ENCODE data around the gene MAP2K2. TPM values are rescaled to one million over a fixed set of nuclear protein-coding genes. Genes with fewer than 3 reads are reported as not detected.

The MAP2K2 gene
- total RNA-seq, 1 experiment from 2014 or later = 177 TPM

GRCh38 chr19:4109626-4109945 is 14.3 kb downstream of the MAP2K2 start:
- H3K27me3 Mint-ChIP-seq (ENCODE audit: low read depth) = no peaks in the 10 kb centered on the region
- H3K9me3 Mint-ChIP-seq = no peaks in the 10 kb centered on the region
- no peak overlapping the region for H3K27ac Mint-ChIP-seq
- ChIA-PET POLR2A (no interaction called here), CTCF (interaction anchor here (1.8 kb wide), 1 partner anchor 30 kb away, joined by 4 read pairs; no protein-coding TSS in a partner anchor)
- DNase-seq (ENCODE audit: low spot score) (no peak), ATAC-seq (no peak)
- no peak overlapping the region for H3K4me3 Mint-ChIP-seq
- peaks cover 80% of the 10 kb centered on the region for H3K36me3 Mint-ChIP-seq
- no peaks in the 10 kb centered on the region for H3K4me1 Mint-ChIP-seq
- TF ChIP-seq TP53 (CRISPR knock-in tag; IDR thresholded peaks at IDR 0.05) (no peak), RELA (CRISPR knock-in tag; IDR thresholded peaks at IDR 0.05; ENCODE audit: borderline replicate concordance) (no peak), IRF2 (CRISPR knock-in tag; IDR thresholded peaks at IDR 0.05; ENCODE audit: borderline replicate concordance, low read depth) (no peak), SMAD3 (CRISPR knock-in tag; IDR thresholded peaks at IDR 0.05; ENCODE audit: borderline replicate concordance) (no peak), E2F4 (CRISPR knock-in tag; IDR thresholded peaks at IDR 0.05; ENCODE audit: borderline replicate concordance, low read depth) (no peak), PREB (CRISPR knock-in tag; IDR thresholded peaks at IDR 0.05; ENCODE audit: borderline replicate concordance) (no peak), ZNF512 (CRISPR knock-in tag; IDR thresholded peaks at IDR 0.05; ENCODE audit: borderline replicate concordance) (no peak), NFYB (CRISPR knock-in tag; conservative IDR thresholded peaks at IDR 0.05; ENCODE audit: low read depth) (no peak), NFE2L1 (CRISPR knock-in tag; IDR thresholded peaks at IDR 0.05) (no peak), ZNF219 (CRISPR knock-in tag; IDR thresholded peaks at IDR 0.05; ENCODE audit: borderline replicate concordance) (no peak), NR1H2 (CRISPR knock-in tag; IDR thresholded peaks at IDR 0.05) (no peak)

- no peak overlapping the region for H3K4me3 Mint-ChIP-seq
- no peaks in the 10 kb centered on the region for H3K4me1 Mint-ChIP-seq
- H3K27ac Mint-ChIP-seq = no peak overlapping the region
- H3K36me3 Mint-ChIP-seq = peaks cover 76% of the 10 kb centered on the region
- no peaks in the 10 kb centered on the region for H3K9me3 Mint-ChIP-seq
- DNase-seq (ENCODE audit: low spot score) (no peak), ATAC-seq (no peak)
- ChIA-PET CTCF (interaction anchor here (1.8 kb wide), 1 partner anchor 31 kb away, joined by 4 read pairs; no protein-coding TSS in a partner anchor), POLR2A (no interaction called here)
- no peaks in the 10 kb centered on the region for H3K27me3 Mint-ChIP-seq (ENCODE audit: low read depth)
- TF ChIP-seq AR (CRISPR knock-in tag; IDR thresholded peaks at IDR 0.05) (no peak), ZNF416 (CRISPR knock-in tag; IDR thresholded peaks at IDR 0.05) (no peak), CREB1 (CRISPR knock-in tag; IDR thresholded peaks at IDR 0.05) (no peak), ZNF232 (CRISPR knock-in tag; IDR thresholded peaks at IDR 0.05) (no peak), TEAD4 (CRISPR knock-in tag; IDR thresholded peaks at IDR 0.05) (no peak), IRF1 (CRISPR knock-in tag; IDR thresholded peaks at IDR 0.05) (no peak), PREB (CRISPR knock-in tag; IDR thresholded peaks at IDR 0.05; ENCODE audit: borderline replicate concordance) (no peak), IRF2 (CRISPR knock-in tag; IDR thresholded peaks at IDR 0.05; ENCODE audit: borderline replicate concordance, low read depth) (no peak), ATF6 (CRISPR knock-in tag; IDR thresholded peaks at IDR 0.05) (no peak), KAT7 (CRISPR knock-in tag; IDR thresholded peaks at IDR 0.05; ENCODE audit: borderline replicate concordance) (no peak), CTCF (IDR thresholded peaks at IDR 0.05) (no peak)
Measured at GRCh38 chr19:4108767-4109625, 14.9 kb downstream of the MAP2K2 start.
